Activated naive CD8-positive, alpha-beta T cell treated with anti-CD3 and anti-CD28 coated beads, Interleukin-2, amount 10 ng/mL, durations not matched to agents 7 days and 5 days (primary cell): ENCODE data around the gene SIGLEC9. TPM values are rescaled to one million over a fixed set of nuclear protein-coding genes. Genes with fewer than 3 reads are reported as not detected.

Experiments
- ATAC-seq: fragments of 150-1000 bp; cut with Tn5 transposase; one replicate; pipeline ENCODE4 v1.10.0; 2021; ENCODE audit warnings: low read depth, moderate library complexity
- POLR2A ChIA-PET: fragments of 350-600 bp; sonication (Branson Sonifier 250); formaldehyde crosslinking; loops from one replicate; lab custom pipeline; 2021; ENCODE audit warnings: antibody characterized with exemption; lab: Charles Lee
- DNase-seq: peaks from one replicate; pipeline ENCODE4 v3.0.0; 2021
- H3K27ac Mint-ChIP-seq: one replicate; pipeline ENCODE4 v1.8.0; 2022; ENCODE audit warnings: mild to moderate bottlenecking, mixed read lengths
- H3K27me3 Mint-ChIP-seq: one replicate; pipeline ENCODE4 v1.8.0; 2022; ENCODE audit warnings: mild to moderate bottlenecking, moderate library complexity, mixed read lengths
- H3K36me3 Mint-ChIP-seq: one replicate; pipeline ENCODE4 v1.8.0; 2021; ENCODE audit warnings: mild to moderate bottlenecking, mixed read lengths
- H3K4me1 Mint-ChIP-seq: one replicate; pipeline ENCODE4 v1.8.0; 2021; ENCODE audit warnings: mixed read lengths
- H3K4me3 Mint-ChIP-seq: one replicate; pipeline ENCODE4 v1.8.0; 2022; ENCODE audit warnings: mild to moderate bottlenecking, moderate library complexity, mixed read lengths
- H3K9me3 Mint-ChIP-seq: one replicate; pipeline ENCODE4 v1.8.0; 2021; ENCODE audit warnings: mixed read lengths
- total RNA-seq, 2 experiments: library from RNA; stranded (reverse); gene quantifications; one replicate each; pipeline ENCODE4 v1.2.3, GENCODE V29; 2021

SIGLEC9 gene
- total RNA-seq: 1 to 10 TPM; 1.3 to 2.0 TPM

DNA sequence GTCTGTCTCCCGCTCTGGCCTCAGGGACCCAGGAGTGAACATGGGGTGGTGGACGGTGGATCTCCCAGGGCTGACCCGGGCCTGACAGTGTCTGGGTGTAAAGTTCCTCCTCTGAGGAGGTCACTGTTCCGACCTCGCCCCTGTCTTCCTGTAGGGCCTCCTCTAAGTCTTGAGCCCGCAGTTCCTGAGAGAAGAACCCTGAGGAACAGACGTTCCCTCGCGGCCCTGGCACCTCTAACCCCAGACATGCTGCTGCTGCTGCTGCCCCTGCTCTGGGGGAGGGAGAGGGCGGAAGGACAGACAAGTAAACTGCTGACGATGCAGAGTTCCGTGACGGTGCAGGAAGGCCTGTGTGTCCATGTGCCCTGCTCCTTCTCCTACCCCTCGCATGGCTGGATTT, at the start of gene SIGLEC9:
Gene SIGLEC9 (plus strand): TSS at position 178 of the 400 bp plus-strand sequence. CDS start 69 bp downstream, at position 247.
- H3K4me1 Mint-ChIP-seq: peaks cover 64% of the 10 kb centered on the region
- H3K4me3 Mint-ChIP-seq: peak within 1 kb of the TSS; percentile 72
- no peaks in the 10 kb centered on the region for H3K9me3 Mint-ChIP-seq
- POLR2A ChIA-PET: no interaction called here
- H3K27ac Mint-ChIP-seq: peak within 1 kb of the TSS; percentile 96
- DNase-seq (peak; percentile 28), ATAC-seq (no peak)
- peaks cover under 1% of the 10 kb centered on the region for H3K36me3 Mint-ChIP-seq
- H3K27me3 Mint-ChIP-seq: no peaks in the 10 kb centered on the region

DNA sequence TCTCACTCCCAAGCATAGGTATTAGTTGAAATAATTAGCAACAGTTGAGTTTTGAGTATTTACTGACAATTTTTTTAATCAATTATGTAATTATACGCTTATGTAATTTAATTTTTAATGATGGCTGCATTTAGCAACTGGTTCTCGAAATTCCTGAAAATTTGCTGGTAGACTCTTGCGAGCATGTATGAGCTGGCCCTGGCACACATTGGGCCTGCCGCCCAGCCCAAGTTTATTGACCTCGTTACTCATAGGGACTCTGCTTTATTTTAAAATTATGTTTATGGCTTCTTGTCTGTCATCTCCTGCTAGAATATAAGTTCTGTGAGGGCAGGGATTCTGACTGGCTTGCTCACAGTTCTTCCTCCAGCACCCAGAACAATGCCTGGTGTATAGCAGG, 48.7 kb upstream of the SIGLEC9 start:
- Mint-ChIP-seq H3K9me3 (no peaks in the 10 kb centered on the region), H3K36me3 (no peaks in the 10 kb centered on the region), H3K27me3 (peaks cover 7% of the 10 kb centered on the region), H3K4me1 (no peaks in the 10 kb centered on the region), H3K4me3 (no peak overlapping the region), H3K27ac (no peak overlapping the region)
- ATAC-seq (no peak), DNase-seq (no peak)
- POLR2A ChIA-PET: no interaction called here

DNA sequence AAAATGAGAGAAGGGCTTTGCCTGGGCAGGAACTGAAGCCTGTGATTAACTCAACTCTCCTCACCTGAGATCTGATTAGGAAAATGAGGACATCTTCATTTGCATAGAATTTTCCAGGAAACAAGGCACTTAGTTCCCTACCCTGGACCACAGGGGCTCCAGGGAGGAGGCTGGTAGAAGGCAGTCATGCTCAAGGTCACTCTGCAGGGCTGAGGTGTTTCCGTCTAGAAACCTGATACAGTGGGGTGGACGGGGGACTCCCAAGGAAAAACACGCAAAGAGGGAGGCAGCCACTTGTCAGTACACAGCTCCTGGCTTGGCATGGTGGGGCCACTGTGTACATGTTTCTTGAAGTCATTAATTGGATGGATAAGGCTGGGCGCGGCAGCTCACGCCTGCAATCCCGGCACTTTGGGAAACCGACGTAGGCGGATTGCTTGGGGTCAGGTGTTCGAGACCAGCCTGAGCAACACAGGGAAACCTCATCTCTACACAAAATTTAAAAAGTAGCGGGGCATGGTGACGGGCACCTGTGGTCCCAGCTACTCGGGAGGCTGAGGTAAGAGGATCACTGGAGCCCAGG, 48.0 kb upstream of the SIGLEC9 start:
- no peaks in the 10 kb centered on the region for H3K4me1 Mint-ChIP-seq
- peaks cover 7% of the 10 kb centered on the region for H3K27me3 Mint-ChIP-seq
- POLR2A ChIA-PET: no interaction called here
- ATAC-seq (no peak), DNase-seq (no peak)
- no peaks in the 10 kb centered on the region for H3K36me3 Mint-ChIP-seq
- H3K4me3 Mint-ChIP-seq: no peak overlapping the region
- H3K9me3 Mint-ChIP-seq: no peaks in the 10 kb centered on the region
- H3K27ac Mint-ChIP-seq: no peak overlapping the region

DNA sequence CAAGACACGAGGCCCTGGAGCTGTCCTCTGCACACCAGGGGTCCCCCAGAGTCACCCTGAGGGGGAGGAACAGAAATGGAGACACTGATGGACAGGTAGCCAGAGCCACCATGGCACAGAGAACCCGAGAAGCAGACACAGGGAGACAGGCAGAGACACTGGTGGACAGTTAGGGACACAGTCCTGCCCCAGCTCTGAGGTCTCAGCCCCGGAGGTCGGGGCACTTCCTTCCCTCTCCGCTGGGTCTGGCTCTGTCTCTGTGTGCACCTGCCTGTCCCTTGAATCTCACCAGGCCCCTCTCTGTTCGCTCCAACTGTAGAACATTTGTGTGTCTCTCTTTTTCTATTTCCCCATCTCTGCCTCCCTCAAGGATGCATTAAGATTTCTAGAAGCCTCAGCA, 46.6 kb upstream of the SIGLEC9 start:
- ATAC-seq (no peak), DNase-seq (no peak)
- Mint-ChIP-seq H3K27ac (no peak overlapping the region), H3K4me1 (no peaks in the 10 kb centered on the region), H3K36me3 (no peaks in the 10 kb centered on the region), H3K27me3 (peaks cover 6% of the 10 kb centered on the region), H3K9me3 (no peaks in the 10 kb centered on the region), H3K4me3 (no peak overlapping the region)
- POLR2A ChIA-PET: no interaction called here

DNA sequence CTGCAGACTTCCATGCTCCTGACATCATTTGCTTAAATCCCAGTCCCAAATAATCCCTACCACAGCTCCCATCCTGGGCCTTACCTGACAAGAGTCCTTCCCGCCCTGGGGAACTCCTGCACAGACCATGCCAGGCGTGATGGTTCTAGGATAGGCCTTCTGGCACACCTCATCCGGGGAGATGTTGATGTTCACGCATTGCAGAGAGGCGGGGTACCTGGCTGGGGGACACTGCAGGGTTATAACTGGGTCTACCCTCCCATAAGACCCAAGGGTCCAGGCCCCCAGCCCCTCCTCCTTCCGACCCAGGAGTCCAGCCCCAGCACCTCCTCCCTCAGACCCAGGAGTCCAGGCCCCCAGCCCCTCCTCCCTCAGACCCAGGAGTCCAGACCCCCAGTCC, 46.0 kb upstream of the SIGLEC9 start:
- POLR2A ChIA-PET: no interaction called here
- no peak for ATAC-seq
- Mint-ChIP-seq H3K27me3 (peaks cover 9% of the 10 kb centered on the region), H3K4me1 (peaks cover 2% of the 10 kb centered on the region), H3K27ac (no peak overlapping the region), H3K9me3 (no peaks in the 10 kb centered on the region), H3K36me3 (no peaks in the 10 kb centered on the region), H3K4me3 (no peak overlapping the region)
- DNase-seq: no peak

DNA sequence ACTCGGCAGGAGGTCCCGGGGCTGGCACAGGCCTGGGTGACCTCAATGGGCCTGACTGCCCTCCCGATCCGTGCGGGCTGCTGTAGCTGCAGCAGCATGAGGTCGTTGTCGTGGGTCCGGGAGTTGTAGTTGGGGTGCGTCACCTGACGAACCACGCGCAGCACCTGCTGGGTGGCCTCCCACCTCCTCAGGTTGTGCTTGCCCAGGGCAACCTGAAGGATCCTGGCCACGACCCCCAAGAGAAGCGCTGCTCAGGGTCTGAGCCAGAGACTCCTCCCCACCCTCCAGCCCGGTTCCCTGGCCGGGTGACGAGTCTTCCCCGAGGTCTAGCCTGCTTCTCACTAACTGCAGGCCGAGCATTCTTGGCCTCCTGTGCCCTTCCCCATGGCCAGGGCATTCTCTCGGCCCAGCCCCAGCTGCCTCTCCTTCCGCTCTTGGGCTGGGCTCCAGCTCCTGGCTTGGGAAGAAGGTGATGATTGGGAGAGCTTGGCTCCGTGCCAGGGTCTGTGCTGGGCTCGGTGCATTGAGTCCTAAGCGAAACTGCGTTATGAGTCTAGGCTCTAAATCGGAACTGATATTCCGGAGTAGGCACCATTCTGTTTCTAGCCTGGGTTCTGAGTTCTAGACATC, 45.1 kb upstream of the SIGLEC9 start:
- no peak for ATAC-seq
- no peak for DNase-seq
- POLR2A ChIA-PET: no interaction called here
- H3K9me3 Mint-ChIP-seq: no peaks in the 10 kb centered on the region
- H3K27ac Mint-ChIP-seq: no peak overlapping the region
- H3K4me3 Mint-ChIP-seq: no peak overlapping the region
- H3K27me3 Mint-ChIP-seq: peaks cover 6% of the 10 kb centered on the region
- no peaks in the 10 kb centered on the region for H3K36me3 Mint-ChIP-seq
- H3K4me1 Mint-ChIP-seq: peaks cover 2% of the 10 kb centered on the region

DNA sequence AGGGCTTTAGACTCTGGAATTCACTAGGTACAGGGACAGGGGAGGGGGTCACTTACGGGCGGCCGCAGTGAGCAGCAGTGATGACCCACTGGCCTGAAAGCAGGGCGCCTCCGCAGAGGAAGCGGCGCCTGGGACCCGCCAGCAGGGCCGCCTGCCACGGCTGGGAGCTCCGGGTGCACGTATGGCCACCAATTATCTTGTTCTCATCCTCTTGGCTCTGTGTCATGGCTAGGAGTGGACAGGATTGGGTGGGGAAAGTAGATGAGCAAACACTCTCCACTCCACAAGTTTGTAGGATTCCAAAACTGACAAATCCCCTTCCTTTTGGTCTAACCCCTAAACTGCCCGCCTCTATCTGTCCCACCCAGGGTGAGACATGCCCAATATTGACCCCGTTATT, 43.2 kb upstream of the SIGLEC9 start:
- ATAC-seq: no peak
- no peak overlapping the region for H3K27ac Mint-ChIP-seq
- no peak for DNase-seq

DNA sequence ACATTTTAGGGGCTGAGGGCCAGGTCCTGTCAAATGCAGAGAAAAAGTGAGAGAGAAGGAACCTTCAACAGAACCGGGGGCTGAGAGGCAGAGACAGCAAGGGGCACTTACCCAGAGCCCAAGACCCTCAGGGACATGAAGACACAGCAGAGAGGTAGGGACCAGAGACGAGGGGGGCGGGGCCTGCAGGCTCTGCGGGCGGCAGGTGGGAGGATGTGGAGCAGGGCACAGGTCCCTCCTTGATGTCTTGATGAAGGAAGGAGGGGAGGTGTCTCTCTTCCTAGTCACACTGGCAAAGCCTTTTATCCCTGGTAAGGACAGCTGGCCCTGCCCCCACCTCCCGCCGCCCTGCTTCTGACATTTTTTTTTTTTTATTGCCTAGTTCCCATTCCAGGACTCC, 42.1 kb upstream of the SIGLEC9 start, which contains the start of gene KLK14:
Gene KLK14 (minus strand): TSS at position 277 of the 400 bp plus-strand sequence. CDS start 273 bp downstream, at position 4.
- Mint-ChIP-seq H3K27me3 (peaks cover 6% of the 10 kb centered on the region), H3K4me1 (peaks cover 2% of the 10 kb centered on the region), H3K27ac (no peak within 1 kb of the TSS), H3K9me3 (no peaks in the 10 kb centered on the region), H3K36me3 (no peaks in the 10 kb centered on the region), H3K4me3 (no peak within 1 kb of the TSS)
- DNase-seq (no peak), ATAC-seq (no peak)
- POLR2A ChIA-PET: no interaction called here

More for the DNA sequence above, 43.2 kb upstream of the SIGLEC9 start:
- Mint-ChIP-seq H3K36me3 (no peaks in the 10 kb centered on the region), H3K4me1 (peaks cover 2% of the 10 kb centered on the region), H3K9me3 (no peaks in the 10 kb centered on the region), H3K4me3 (no peak overlapping the region), H3K27me3 (peaks cover 6% of the 10 kb centered on the region)
- POLR2A ChIA-PET: no interaction called here

DNA sequence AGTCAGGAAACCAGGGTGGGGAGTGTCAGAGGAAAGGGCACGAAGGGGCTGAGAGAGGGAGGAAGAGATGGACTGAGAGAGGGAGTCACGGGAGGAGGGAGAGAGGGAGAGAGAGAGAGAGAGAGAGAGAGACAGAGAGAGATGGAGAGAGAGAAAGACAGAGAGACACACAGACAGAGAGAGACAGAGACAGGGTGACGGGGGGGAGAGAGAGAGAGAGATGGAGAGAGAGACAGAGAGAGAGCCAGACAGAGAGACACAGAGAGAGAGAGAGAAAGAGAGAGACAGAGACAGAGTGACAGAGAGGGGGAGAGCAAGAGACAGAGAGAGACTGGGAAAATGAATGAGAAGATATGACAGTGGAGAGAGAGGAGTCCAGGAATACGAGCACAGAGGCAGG, 41.5 kb upstream of the SIGLEC9 start:
- no peak overlapping the region for H3K4me3 Mint-ChIP-seq
- H3K4me1 Mint-ChIP-seq: peaks cover 2% of the 10 kb centered on the region
- peaks cover 6% of the 10 kb centered on the region for H3K27me3 Mint-ChIP-seq
- no peak for DNase-seq
- H3K27ac Mint-ChIP-seq: no peak overlapping the region
- H3K9me3 Mint-ChIP-seq: no peaks in the 10 kb centered on the region
- no peak for ATAC-seq
- H3K36me3 Mint-ChIP-seq: no peaks in the 10 kb centered on the region
- POLR2A ChIA-PET: no interaction called here

DNA sequence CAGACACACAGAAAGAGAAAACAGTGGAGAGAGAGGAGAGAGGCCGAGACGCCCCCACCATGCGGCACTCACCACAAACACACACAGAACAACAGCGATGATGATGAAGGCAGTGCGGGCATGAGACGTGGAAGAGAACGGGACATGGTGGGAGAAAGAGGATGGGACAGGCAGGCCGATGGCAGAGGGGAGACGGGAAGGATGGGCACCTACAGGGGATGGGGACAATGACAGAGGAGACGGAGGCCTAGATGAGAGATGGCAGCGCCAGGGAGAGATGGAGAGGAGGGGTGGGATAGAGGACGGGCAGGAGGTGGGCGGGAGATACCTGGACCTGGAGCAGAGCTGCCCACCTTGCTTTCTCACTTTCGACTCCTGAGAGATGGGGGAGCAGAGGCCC, 40.9 kb upstream of the SIGLEC9 start:
- H3K27ac Mint-ChIP-seq: no peak overlapping the region
- H3K4me1 Mint-ChIP-seq: peaks cover 2% of the 10 kb centered on the region
- ATAC-seq (no peak), DNase-seq (no peak)
- no peaks in the 10 kb centered on the region for H3K36me3 Mint-ChIP-seq
- peaks cover 6% of the 10 kb centered on the region for H3K27me3 Mint-ChIP-seq
- no peak overlapping the region for H3K4me3 Mint-ChIP-seq
- POLR2A ChIA-PET: no interaction called here
- no peaks in the 10 kb centered on the region for H3K9me3 Mint-ChIP-seq

DNA sequence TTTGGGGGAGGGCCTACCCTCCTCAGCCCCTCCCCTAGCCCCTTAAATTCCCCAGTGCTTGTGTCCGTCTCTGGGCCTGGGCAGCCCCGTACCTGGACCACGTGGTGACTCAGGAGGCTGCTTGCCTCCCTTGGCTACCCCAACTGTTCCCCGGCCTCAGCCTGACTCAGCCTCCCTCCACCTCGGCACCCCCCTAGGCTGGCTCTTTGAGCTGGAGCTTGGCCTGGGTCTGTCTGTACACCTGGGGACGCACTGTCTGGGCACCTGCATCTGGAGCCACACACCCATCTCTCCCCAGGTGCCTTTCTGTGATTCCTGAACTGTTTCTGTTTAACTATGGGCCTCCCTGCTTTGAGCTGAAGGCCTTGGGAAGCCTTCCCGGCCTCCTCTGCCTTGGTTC, 40.2 kb upstream of the SIGLEC9 start:
- DNase-seq (no peak), ATAC-seq (no peak)
- Mint-ChIP-seq H3K27ac (no peak overlapping the region), H3K27me3 (peaks cover 6% of the 10 kb centered on the region), H3K4me1 (peaks cover 2% of the 10 kb centered on the region), H3K36me3 (no peaks in the 10 kb centered on the region), H3K9me3 (no peaks in the 10 kb centered on the region), H3K4me3 (no peak overlapping the region)
- POLR2A ChIA-PET: no interaction called here

DNA sequence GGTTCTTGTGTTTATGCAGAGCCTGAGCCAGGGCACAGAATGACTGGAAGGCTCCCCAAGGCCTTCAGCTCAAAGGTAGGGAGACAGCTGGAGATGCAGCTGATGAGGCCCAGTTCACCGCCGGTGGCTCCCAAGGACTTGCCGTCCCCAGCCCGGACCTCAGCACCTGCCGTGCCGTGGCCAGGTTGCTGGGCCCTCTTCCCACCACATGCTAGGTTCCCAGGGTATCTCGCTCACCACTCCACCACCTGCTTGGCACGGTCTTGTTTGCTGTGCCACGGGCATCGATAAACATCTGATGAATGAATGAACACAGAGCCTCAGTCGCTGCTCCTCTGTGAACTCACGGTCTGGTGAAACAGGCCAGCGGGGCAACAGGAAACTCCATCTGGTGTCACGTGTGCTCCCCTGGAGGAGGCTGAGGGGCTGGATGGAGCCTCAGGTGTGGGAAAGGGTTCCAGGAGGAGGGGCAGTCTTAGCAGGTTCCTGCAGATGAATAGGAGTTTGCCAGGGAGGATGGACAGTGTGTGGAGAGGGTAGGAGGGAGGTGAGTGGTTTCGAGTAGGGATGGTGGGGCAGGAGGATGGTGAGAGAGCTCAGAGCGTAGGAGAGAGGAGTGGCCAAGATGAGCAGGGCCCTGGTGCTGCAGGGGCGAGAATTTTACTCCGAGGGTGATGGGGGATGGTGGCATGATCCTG, 38.4 kb upstream of the SIGLEC9 start:
- ATAC-seq (no peak), DNase-seq (no peak)
- POLR2A ChIA-PET: no interaction called here
- Mint-ChIP-seq H3K27ac (no peak overlapping the region), H3K9me3 (no peaks in the 10 kb centered on the region), H3K4me1 (peaks cover 2% of the 10 kb centered on the region), H3K4me3 (no peak overlapping the region), H3K27me3 (peaks cover 6% of the 10 kb centered on the region), H3K36me3 (no peaks in the 10 kb centered on the region)

DNA sequence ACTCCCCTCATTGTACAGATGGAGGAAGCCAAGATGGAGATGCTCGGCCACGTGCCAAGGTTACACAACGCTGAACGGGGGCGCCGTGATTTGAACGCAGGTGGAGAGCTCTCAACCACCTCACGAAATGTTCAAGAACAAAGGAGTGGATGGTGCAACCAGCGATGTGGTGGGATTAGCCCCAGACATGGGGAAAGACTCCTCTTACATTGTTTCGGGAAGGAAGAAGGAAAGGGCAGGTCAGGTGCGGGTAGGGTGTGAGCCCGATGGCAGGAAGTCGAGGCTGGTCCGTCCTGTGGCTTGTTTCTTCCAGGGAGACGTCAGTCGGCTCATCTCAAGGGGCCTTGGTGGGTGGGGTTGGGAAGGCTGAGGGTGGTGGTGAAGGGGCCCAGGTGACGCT, 34.9 kb upstream of the SIGLEC9 start:
- Mint-ChIP-seq H3K9me3 (no peaks in the 10 kb centered on the region), H3K4me3 (no peak overlapping the region), H3K4me1 (no peaks in the 10 kb centered on the region), H3K27ac (no peak overlapping the region), H3K36me3 (no peaks in the 10 kb centered on the region), H3K27me3 (no peaks in the 10 kb centered on the region)
- ATAC-seq (no peak), DNase-seq (no peak)
- POLR2A ChIA-PET: no interaction called here

DNA sequence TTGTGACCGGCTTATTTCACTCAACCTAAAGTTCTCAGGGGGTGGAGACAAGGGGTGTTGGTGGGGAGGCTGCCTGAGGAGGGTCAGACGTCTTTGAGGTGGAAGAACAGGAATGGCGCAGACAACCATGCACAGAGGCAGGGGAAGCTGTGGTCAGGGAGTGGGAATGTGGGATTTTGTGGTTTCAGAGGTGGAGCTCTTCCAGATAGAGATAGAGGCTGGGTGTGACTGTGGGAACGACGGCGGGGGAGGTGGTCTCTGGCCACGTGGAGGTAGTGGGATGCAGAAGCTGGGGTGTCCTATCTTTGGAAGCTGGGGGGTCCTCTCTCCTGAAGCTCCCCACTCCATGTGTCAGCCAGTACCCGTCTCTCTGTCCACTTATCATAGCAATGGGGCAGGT, 34.2 kb upstream of the SIGLEC9 start:
- no peak overlapping the region for H3K4me3 Mint-ChIP-seq
- no peaks in the 10 kb centered on the region for H3K36me3 Mint-ChIP-seq
- H3K27ac Mint-ChIP-seq: no peak overlapping the region
- POLR2A ChIA-PET: no interaction called here
- DNase-seq (no peak), ATAC-seq (no peak)
- no peaks in the 10 kb centered on the region for H3K27me3 Mint-ChIP-seq
- no peaks in the 10 kb centered on the region for H3K4me1 Mint-ChIP-seq
- no peaks in the 10 kb centered on the region for H3K9me3 Mint-ChIP-seq
